ENCODE data around the gene MLLT11.
A peak's percentile ranks its signal among the peaks of the same experiment; 100 is the strongest.

MLLT11 gene, protein sequence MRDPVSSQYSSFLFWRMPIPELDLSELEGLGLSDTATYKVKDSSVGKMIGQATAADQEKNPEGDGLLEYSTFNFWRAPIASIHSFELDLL

DNA sequence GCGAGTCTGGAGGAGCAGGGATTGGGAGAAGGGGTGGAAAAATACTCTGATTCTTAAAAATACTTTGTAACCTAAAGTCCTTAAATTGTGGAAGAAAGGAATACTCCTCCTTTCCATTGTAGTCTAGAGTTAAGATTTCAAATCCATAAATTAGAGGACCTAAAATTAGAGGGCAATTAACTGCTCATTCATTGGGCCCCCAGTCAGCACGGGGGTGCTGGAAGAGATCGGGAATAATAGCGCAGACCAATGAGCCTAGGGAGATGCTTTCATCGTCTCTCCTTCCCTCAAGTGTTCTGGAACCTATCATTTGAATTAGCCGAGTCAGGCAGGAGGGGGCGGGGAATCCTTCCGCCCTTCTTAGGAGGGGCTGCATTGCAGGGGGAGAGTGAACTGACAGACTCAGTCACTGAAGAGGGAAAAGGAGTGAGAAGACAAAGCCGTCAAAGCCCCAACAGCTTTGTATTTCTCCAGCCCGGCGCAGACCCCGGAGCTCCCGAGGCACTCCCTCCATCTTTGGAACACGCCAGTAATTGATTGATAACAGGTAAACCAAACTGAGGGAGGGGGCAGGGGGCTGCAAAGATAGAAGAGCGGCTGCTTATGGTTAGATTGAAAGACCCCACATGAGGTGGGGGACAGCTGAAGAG lies at the start of gene MLLT11:
MLLT11 (plus strand) TSS at position 391 of the 650 bp plus-strand sequence. CDS start 6,828 bp downstream, outside the sequence.
- DNase-seq: peak; percentile 67

DNA sequence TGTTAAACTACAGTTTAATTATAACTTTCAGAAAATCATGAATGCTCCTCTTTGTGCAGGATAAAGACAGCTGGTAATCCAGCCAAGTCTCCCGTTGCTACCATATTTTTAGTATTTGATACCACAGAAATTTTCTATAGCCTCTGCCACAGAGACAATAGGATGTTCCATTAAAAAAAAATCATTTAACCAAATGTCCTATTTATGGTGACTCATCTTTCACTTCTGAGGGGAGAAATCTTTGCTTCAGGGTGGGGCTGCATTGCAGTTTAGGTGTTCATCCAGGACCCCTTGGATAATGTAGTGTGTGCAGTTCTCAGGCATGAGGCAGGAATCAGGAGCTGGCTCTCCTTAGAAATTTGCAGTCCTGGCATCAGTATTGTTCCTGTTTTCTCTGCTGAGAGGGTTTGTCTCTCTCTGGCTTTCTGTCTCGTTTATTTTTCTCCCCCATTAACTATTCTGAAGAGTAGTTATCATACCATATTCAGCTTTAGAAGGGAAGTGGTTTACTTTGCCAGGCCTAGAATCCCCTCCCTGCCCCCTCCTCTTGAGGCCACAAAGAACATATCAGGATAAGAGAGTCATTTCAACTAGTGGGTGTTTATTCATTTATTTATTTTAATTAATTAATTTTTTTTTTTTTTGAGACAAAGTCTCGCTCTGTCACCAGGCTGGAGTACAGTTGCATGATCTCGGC lies 48.9 kb upstream of the MLLT11 start:
- DNase-seq: no peak

DNA sequence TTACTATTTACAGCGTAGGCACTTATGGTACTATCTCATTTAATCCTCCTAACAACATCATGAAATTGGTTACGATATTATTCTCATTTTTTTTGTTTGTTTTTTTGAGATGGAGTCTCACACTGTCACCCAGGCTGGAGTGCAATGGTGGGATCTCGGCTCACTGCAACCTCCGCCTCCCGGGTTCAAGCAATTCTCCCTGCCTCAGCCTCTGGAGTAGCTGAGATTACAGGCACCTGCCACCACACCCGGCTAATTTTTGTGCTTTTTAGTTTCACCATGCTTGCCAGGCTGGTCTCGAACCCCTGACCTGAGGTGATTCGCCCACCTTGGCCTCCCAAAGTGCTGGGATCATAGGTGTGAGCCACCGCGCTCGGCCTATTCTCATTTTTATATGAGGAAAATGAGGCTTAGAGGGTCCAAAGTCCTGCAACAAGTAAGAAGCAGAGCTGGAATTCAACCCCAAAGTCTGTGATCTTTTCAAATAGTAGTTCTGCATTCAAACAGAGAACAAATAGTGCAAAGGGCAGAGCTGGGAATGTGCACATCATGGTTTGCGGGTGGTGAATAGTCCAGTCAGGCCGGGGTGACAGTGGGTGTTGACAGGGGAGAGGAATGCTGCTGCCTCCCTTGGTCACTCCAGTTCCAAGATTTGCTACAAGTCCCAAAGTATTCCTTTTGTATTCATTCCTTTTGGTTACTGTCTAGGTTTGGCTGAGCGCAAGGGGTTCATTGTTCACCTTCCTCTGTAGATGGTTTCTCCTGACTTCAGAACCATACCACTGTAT lies 47.3 kb upstream of the MLLT11 start:
- no peak for DNase-seq

DNA sequence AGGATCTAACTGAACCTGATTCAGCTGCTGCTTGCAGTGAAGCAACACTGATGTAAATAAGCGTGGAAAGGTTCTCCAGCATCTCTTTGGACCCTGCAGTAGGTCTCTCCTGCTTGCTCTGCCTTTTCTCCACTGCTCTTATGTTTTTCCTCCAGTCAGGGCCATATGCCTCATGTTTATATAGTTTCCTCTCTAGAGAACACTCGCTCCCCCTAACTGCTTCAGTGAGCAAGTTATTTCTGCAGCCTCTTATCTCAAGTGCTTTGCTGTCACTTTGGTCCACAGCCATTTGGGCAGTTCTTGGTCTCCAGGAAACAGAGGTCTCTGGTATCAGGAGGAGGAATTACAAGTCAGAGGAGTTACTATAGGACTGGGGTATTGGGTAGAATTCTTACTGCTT lies 46.7 kb upstream of the MLLT11 start:
- DNase-seq: no peak

DNA sequence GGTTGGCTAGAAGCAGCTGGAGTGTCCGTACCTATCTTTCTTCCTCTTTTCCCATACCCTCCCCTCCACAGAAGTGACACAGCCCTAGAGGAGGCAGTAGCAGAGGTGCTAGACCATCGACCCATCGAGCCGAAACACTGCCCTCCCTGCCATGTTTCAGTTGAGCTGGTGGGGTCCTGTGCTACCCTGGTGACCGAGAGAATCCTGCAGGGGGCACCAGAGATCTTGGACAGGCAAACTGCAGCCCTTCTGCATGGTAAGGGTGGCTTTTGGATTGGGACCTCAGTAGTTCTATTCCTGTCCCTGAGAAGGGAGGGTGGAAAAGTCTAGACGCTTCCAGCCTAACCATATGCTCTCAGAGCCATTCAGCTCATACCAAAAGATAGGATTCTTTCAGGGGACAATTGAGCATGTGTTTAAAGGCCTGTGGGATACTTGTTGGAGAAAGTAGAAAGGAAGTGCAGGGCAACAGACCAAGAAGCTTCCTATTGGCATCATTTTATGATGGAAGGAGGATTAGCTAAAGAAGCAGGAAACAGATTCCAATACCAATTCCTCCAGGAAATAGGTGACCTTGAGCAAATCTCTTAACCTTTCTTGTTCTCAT lies 35.6 kb upstream of the MLLT11 start:
- DNase-seq: peak; percentile 92

DNA sequence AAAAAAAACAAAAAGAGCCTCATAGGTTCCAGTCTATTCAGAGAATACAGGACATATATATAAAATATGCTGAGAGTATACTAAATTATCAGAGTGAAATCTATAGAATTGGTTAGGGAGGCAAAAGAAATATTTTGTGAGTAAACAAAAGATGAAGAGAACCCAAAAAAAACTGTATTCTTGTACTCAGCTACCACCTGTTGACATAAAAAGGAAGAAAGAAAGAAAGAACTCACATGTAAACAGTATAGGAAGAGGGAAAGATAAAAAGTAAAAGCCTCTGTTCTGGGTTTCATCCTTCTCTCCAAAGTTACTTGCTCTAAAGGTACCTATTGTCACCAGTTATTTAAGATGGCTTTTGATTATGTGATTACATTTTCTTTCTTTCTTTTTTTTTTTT lies 33.7 kb upstream of the MLLT11 start:
- DNase-seq: no peak

DNA sequence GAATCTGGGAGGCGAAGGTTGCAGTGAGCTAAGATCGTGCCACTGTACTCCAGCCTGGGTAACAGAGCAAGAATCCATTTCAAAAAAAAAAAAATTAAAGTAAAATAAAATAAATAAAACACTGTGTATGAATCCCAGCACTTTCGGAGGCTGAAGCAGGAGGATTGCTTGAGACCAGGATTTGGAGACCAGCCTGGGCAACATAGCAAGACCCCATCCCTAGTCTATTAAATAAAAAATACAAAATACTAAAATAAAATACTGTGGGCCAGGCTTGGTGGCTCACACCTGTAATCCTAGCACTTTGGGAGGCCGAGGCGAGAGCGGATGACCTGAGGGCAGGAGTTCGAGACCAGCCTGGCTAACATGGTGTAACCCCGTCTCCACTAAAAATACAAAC lies 28.0 kb upstream of the MLLT11 start:
- no peak for DNase-seq

DNA sequence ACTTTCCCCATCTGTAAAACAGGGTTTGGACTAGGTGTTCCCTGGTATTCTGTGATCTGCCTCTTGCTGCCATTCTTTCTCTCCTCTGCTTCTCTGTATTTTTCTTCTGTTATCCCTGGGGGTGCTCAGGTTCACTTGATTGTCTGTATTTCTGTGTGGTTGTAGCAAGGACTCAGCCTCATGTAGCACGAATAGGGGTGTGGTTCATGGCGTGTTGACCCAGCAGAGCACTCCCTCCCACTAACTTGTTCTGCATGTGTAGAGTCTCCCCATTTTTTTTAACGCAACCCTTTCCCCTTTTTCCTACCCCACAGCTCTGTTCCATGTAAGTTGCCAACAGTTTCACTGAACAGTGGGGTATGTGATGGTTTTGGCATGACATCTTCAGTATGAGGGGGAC lies 25.0 kb upstream of the MLLT11 start:
- no peak for DNase-seq

DNA sequence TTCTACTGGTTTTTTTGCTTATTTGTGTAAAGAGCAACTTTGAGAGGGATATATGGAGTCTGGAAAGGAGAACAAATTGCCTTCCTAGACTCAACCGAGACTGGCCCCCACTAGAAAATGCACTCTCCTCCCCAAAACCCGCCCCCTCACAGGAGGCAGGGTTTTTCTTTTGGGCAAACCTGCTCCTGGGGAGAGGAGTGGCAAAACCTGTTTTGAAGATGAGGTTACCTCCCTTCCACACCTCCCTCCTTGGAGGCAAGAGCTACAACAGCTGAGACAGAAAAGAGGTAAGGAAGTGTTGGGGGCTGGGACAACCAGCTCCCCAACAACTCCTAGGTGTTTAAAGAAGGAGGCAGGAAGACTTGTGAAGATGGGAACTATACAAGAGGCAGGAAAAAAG lies 23.8 kb upstream of the MLLT11 start, which contains the start of gene BNIPL:
BNIPL (plus strand) TSS at position 231 of the 400 bp plus-strand sequence; CDS start at position 371, 140 bp downstream.
- no peak for DNase-seq

DNA sequence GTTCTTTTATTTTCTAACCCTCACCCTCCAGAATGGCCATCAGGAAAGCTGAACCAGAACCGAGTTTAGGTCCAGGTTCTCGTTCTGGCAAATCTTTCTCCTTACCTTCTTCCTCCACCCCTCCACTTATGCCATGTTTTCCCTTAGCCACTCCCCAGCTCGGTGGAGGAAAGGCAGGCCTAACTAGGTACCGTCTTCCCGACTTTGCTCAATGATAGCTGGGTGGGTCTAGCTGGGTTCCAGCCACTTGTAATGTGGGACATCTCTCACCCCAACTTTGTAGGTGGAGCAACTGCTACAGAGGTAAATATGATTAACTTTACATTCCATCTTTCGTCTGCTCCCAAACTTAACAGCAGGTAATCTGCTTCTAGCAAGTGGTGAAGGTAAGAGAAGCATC lies 23.2 kb upstream of the MLLT11 start:
- no peak for DNase-seq

DNA sequence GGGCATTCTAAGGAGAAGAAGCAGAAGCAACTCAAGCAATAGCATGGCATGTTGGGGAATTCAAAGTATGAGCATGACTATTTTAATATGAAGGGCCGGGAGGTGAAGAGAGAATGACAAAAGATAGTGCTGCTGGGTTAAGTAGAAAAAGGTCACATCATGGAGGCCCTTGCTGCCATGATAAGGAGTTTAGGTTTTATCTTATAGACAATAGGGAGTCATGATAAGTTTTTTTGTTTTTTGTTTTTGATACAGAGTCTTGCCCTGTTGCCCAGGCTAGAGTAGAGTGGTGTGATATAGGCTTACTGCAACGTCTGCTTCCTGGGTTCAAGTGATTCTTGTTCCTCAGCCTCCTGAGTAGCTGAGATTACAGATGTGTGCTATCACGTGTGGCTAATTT lies 20.7 kb upstream of the MLLT11 start:
- no peak for DNase-seq

DNA sequence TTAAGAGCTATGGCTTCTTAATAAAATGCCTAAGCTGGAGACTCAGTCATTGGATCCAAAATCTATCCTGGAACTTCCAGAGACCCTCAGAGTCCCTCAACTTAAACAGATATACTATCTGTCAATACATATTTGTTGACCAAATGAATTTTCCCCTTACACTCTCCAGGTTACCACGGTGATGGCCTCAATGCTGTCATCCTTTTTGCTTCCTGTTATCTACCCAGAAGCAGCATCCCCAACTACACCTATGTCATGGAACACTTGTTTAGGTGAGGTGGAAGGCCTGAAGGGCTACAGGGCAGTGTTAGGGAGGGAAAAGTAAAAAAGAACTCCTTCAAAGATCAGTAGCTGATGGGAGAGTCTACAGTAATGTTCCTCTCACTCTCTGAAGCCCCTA lies 17.0 kb upstream of the MLLT11 start:
- no peak for DNase-seq

DNA sequence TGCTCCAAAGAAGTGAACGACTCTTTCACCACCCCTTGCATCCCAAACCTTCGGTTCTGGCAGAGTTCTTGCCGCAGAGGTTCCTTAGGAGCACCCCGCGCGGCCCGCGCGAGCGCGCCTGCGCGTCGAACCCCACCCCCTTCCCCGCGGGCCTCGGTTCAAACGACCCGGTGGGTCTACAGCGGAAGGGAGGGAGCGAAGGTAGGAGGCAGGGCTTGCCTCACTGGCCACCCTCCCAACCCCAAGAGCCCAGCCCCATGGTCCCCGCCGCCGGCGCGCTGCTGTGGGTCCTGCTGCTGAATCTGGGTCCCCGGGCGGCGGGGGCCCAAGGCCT lies 12.6 kb upstream of the MLLT11 start, which contains the start of gene C1orf56:
C1orf56 (plus strand) TSS at position 161 of the 334 bp plus-strand sequence; CDS start at position 258, 97 bp downstream.
- peak; percentile 86 for DNase-seq

DNA sequence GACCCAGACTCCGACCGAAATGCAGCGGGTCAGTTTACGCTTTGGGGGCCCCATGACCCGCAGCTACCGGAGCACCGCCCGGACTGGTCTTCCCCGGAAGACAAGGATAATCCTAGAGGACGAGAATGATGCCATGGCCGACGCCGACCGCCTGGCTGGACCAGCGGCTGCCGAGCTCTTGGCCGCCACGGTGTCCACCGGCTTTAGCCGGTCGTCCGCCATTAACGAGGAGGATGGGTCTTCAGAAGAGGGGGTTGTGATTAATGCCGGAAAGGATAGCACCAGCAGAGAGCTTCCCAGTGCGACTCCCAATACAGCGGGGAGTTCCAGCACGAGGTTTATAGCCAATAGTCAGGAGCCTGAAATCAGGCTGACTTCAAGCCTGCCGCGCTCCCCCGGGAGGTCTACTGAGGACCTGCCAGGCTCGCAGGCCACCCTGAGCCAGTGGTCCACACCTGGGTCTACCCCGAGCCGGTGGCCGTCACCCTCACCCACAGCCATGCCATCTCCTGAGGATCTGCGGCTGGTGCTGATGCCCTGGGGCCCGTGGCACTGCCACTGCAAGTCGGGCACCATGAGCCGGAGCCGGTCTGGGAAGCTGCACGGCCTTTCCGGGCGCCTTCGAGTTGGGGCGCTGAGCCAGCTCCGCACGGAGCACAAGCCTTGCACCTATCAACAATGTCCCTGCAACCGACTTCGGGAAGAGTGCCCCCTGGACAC lies 12.1 kb upstream of the MLLT11 start:
- DNase-seq: peak; percentile 84

DNA sequence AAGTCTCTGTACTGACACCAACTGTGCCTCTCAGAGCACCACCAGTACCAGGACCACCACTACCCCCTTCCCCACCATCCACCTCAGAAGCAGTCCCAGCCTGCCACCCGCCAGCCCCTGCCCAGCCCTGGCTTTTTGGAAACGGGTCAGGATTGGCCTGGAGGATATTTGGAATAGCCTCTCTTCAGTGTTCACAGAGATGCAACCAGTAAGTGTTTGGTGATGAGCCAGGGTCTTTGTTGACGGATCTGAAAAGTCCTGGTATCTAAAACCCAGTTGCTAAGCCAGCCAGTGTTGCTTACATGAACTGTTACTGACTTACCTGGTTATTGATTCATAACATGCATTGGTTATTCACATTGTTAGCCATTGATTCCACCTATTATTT lies 11.6 kb upstream of the MLLT11 start:
- DNase-seq: no peak

DNA sequence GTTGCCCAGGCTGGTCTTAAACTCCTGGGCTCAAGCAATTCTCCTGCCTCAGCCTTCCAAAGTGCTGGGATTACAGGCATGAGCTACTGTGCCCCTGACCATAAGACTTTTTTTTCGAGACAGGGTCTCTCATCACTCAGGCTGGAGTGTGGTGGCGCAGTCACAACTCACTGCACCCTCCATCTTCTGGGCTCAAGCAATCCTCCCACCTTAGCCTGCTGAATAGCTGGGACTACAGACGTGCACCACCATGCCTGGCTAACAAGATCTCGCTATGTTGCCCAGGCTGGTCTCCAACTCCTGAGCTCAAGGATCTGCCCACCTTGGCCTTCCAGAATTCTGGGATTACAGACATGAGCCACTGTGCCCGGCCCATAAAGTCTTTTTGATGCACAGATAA lies 10.7 kb upstream of the MLLT11 start:
- no peak for DNase-seq

DNA sequence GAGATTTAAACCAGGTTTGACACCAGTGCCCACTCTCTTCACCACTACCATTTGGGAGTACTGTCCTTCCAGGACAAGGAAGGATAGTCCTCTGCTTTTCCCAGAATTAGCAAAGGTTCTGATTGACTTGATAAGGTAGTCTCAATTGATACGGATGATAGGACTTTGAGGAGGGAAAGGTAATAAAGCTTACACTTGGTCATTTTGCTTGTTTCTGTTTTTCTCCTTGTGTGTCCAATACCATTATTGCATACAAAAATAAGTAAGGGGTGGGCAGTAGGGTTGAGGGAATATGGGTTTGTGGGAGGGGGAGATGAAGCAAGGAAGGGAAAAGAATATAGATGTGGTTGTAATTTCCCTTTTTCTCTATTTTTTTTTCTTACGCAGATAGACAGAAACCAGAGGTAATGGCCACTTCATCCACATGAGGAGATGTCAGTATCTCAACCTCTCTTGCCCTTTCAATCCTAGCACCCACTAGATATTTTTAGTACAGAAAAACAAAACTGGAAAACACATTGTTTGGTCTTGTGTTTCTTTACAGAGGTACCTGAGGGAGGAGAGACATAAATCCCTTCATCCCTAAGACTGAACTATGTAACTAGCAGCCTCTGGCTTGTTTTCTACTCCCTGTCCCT lies 10.0 kb upstream of the MLLT11 start:
- no peak for DNase-seq

DNA sequence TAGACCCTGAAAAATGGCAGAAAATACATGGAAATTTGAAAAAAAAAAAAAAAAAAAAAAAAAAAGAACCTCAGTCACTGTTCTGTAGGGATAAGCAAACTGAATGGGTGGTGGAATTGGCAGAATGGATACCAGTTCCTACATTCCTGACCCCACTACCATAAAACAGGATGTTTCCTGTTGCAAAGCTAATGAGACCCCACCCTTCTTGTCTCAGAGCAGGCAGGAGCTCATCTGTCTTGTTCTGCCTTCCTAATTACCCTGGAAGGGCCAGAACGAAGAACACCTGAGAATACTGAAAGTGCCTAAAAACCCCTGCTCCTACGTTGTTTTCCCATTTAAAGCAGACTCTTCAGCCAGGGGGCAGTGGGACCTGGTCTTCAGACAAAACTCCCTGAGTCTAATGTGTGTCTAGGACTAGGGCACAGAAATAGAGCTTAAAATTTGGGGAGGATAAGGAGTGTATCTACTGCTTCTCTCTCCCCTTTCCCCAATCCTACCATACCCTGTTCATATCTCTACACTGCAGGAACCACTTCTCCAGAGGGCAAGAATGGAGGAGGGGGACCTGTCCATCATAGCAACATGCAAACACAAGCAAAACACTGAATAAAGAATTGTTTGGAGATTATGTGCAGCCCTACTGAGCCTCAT lies 8.7 kb upstream of the MLLT11 start:
- DNase-seq: no peak

DNA sequence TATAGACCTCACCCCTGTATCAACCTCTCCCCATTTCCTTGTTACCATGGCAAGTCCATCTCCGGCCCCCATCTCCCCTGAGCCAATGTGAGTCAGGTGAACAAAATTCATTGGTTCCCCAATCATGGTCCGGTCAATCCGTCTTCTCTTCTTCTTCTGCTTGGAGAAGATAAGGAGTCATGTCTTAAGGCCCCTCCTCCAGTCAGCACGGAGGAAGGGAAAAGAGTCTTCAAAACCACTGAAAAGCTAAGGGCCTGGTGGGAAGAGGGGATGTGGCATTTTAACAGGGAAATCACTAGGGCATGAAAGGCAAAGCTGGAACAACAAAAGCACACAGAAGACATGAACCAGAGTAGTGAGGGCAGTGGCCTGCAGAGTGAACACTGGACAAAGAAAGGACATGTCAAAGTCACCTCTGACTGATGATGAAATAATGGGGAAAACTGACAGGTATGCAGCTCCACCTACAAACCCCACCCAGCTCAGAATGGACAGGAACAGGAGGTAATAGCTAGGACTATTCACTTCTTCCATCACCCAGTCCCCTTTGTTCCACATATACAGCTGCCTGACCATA lies 5.1 kb upstream of the MLLT11 start:
- DNase-seq: no peak

DNA sequence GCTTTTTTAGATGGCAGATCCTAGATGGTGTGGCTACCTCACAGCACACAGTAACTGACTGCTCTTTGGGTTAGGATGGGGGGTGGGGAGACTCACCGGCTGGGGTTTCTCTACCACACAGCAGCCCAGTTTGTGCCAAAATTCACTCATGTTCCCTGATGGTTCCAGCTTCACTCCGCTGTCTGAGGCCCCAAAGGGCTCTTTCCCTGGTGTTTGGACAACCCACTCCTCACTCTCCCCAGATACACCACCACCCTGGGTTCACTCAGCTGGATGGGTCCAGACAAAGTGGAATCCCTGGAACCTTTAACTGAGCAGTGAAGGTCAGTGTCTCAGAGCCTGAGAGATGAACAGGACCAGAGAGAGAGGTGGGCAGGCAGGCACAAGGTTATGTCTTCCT lies 4.6 kb upstream of the MLLT11 start:
- peak; percentile 43 for DNase-seq

DNA sequence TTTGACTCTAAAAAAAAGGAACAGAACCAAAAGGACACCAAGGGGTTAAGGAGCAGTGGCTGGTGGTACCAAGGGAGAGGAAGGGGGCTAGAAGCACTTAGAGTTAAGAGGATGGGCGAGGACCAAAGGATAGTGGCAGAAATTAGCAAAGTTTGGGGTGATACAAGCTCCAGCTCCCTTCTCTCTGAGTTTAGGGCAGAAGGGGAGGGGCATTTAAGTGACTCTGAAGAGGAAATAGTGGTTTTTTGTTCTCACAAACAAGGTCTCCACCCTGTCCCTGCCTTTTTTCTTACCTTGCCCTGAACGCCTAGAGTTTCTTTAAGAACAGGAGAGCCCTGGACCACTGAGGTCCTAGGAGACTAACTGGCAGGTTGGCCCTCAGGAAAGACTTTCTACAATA lies 4.0 kb upstream of the MLLT11 start:
- DNase-seq: peak; percentile 63
